Neural progenitor cell (in vitro differentiated cells): ENCODE measurements around the gene PDE9A. TPM values are rescaled to one million over a fixed set of nuclear protein-coding genes. Genes with fewer than 3 reads are reported as not detected.
A peak's percentile ranks its signal among the peaks of the same experiment; 100 is the strongest.

Experiments used
- DNase-seq: peaks from one replicate; pipeline ENCODE4 v3.0.0-alpha.2; 2016; ENCODE audit warnings: low spot score
- H2AFZ ChIP-seq: fragments of 200-600 bp; sonication (generic); replicated peaks from 2 replicates; pipeline ENCODE4 v1.6.1; 2016; ENCODE audit warnings: antibody characterized with exemption
- H3F3A ChIP-seq: fragments of 200-600 bp; sonication (generic); 2 replicates; pipeline ENCODE4 v1.6.1; 2016; ENCODE audit warnings: antibody characterized with exemption, low read depth
- H3K27ac ChIP-seq: fragments of 200-600 bp; sonication (generic); 2 replicates; pipeline ENCODE4 v1.5.1; 2016; ENCODE audit warnings: mild to moderate bottlenecking
- H3K27me3 ChIP-seq: fragments of 200-600 bp; sonication (generic); 2 replicates; pipeline ENCODE4 v1.6.1; 2016; ENCODE audit warnings: mild to moderate bottlenecking, moderate library complexity
- H3K36me3 ChIP-seq: fragments of 200-600 bp; sonication (generic); 2 replicates; pipeline ENCODE4 v1.5.1; 2016
- H3K4me1 ChIP-seq: fragments of 200-600 bp; sonication (generic); 2 replicates; pipeline ENCODE4 v1.6.1; 2016; ENCODE audit warnings: mixed run types
- H3K4me2 ChIP-seq: fragments of 200-600 bp; sonication (generic); 2 replicates; pipeline ENCODE4 v1.6.1; 2016
- H3K4me3 ChIP-seq: fragments of 200-600 bp; sonication (generic); 2 replicates; pipeline ENCODE4 v1.5.1; 2016
- H3K79me2 ChIP-seq: fragments of 200-600 bp; sonication (generic); 2 replicates; pipeline ENCODE4 v1.6.1; 2016; ENCODE audit warnings: low read depth
- H3K9ac ChIP-seq: fragments of 200-600 bp; sonication (generic); 2 replicates; pipeline ENCODE4 v1.6.1; 2016
- H3K9me3 ChIP-seq: fragments of 200-600 bp; sonication (generic); 2 replicates; pipeline ENCODE4 v1.5.1; 2016; ENCODE audit warnings: low read depth
- H4K20me1 ChIP-seq: fragments of 200-600 bp; sonication (generic); 2 replicates; pipeline ENCODE4 v1.6.1; 2016; ENCODE audit warnings: low read depth
- H3K27ac Mint-ChIP-seq: 3 replicates; pipeline ENCODE4 v1.8.0; 2021; ENCODE audit warnings: mixed read lengths
- H3K27me3 Mint-ChIP-seq: 2 replicates; pipeline ENCODE4 v1.8.0; 2022; ENCODE audit warnings: low read depth, mild to moderate bottlenecking, inconsistent platforms, moderate library complexity, mixed read lengths; ENCODE audit not compliant: insufficient read depth
- H3K36me3 Mint-ChIP-seq: 3 replicates; pipeline ENCODE4 v1.8.0; 2021; ENCODE audit warnings: mixed read lengths
- H3K4me1 Mint-ChIP-seq: 3 replicates; pipeline ENCODE4 v1.8.0; 2021; ENCODE audit warnings: mixed read lengths
- H3K4me3 Mint-ChIP-seq: 3 replicates; pipeline ENCODE4 v1.8.0; 2021; ENCODE audit warnings: mild to moderate bottlenecking, moderate library complexity, mixed read lengths
- H3K9me3 Mint-ChIP-seq: 3 replicates; pipeline ENCODE4 v1.8.0; 2020; ENCODE audit warnings: mixed read lengths
- CTCF ChIP-seq: fragments of 200-600 bp; sonication (generic); IDR thresholded peaks from 2 replicates; pipeline ENCODE4 v1.5.1; 2017; ENCODE audit warnings: antibody characterized with exemption, mild to moderate bottlenecking
- EZH2 ChIP-seq: fragments of 200-600 bp; sonication (generic); IDR thresholded peaks from 2 replicates; pipeline ENCODE4 v1.6.1; 2017; ENCODE audit warnings: antibody characterized with exemption, mild to moderate bottlenecking, moderate library complexity
- EZH2phosphoT487 ChIP-seq: fragments of 200-600 bp; sonication (generic); IDR thresholded peaks from 2 replicates; pipeline ENCODE4 v1.6.1; 2017; ENCODE audit warnings: antibody characterized with exemption
- total RNA-seq: library from RNA; depleted of rRNA; stranded (reverse); fragments of >200 nt; gene quantifications from 2 replicates; pipeline ENCODE4 v1.2.3, GENCODE V29; 2015; ENCODE audit warnings: low replicate concordance

PDE9A gene
- total RNA-seq, 1 donor from 2014 or later: 41.0 TPM

- H3F3A ChIP-seq: no peaks in the 10 kb centered on the region
- no peaks in the 10 kb centered on the region for H3K36me3 ChIP-seq
- no peaks in the 10 kb centered on the region for H3K9me3 ChIP-seq
- no peak overlapping the region for H3K9ac ChIP-seq
- DNase-seq: no peak
- H3K4me3 ChIP-seq: no peak overlapping the region
- H3K4me1 Mint-ChIP-seq: peaks cover 32% of the 10 kb centered on the region
- no peaks in the 10 kb centered on the region for H3K27me3 ChIP-seq
- H3K36me3 Mint-ChIP-seq: peaks cover 2% of the 10 kb centered on the region
- no peak overlapping the region for H3K4me3 Mint-ChIP-seq
- TF ChIP-seq CTCF (no peak), EZH2phosphoT487 (no peak), EZH2 (no peak)
- H3K27ac ChIP-seq: no peak overlapping the region
- no peaks in the 10 kb centered on the region for H3K79me2 ChIP-seq
- H3K4me1 ChIP-seq: peaks cover 21% of the 10 kb centered on the region
- H4K20me1 ChIP-seq: peaks cover 8% of the 10 kb centered on the region
- no peaks in the 10 kb centered on the region for H3K9me3 Mint-ChIP-seq
- no peak overlapping the region for H3K4me2 ChIP-seq
- no peak overlapping the region for H3K27ac Mint-ChIP-seq
- no peak overlapping the region for H2AFZ ChIP-seq
- H3K27me3 Mint-ChIP-seq: peaks cover 2% of the 10 kb centered on the region
Observed at GRCh38 chr21:42746240-42746592, 92.8 kb downstream of the PDE9A start.

DNA sequence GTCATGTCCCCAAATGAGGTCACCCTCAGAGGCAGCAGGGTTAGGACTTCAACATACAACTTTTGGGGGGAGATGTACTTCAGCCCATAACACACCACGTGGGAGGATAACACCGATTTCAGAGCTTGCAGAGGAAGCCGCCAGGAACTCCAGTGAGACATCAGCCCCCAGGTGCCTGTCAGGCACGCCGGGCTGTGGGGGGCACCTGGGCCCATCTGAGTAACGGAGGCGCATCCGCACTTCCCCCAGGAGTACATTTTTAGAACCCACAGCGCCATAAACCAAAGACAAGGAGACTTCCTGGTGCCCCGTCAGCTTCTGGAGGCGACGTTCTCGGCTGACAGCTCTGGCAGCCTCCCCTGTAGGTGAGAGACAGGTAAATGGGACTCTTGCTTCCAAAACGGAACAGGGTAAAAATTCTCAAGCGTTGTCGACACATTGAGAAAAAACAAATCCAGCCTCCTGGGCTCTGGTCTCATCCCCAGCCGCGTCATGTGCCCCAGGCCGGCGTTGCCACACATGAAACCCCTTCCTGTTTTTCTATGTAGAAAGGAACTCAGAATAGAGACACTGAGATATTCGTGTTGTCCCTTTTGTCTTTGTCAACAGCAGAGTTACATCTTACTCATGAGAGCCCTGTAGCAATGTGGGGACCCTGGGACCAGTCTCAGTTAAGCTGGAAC, 93.3 kb downstream of the PDE9A start:
- no peak overlapping the region for H3K4me3 Mint-ChIP-seq
- DNase-seq: no peak

DNA sequence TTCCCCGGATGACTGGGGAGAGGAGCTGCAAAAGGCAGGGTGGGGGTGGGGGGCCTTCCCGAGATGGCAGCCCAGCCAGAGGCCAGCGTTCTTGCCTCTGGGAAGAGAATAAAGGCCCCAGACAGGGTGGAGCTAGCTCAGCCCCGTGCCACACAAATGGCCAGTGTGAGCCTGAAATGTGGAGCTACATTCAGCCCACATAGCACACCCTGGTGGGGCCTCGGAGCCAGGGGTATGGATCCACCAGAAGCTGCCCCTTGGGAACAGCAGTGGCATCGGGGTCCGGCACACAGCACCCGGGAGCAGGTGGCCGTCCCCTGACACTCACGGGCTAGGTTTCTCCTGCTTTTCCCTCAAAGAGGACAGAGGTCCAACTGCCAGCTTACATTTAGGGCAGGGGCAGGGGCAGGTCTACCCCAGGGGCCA, 93.9 kb downstream of the PDE9A start:
- H3K9ac ChIP-seq: no peak overlapping the region
- H3K4me2 ChIP-seq: peak overlapping the region; percentile 27
- no peaks in the 10 kb centered on the region for H3K79me2 ChIP-seq
- H3K4me3 ChIP-seq: no peak overlapping the region
- Mint-ChIP-seq H3K27me3 (peaks cover 2% of the 10 kb centered on the region), H3K4me3 (no peak overlapping the region), H3K4me1 (peaks cover 30% of the 10 kb centered on the region), H3K27ac (peak overlapping the region; percentile 87), H3K36me3 (peaks cover 2% of the 10 kb centered on the region), H3K9me3 (no peaks in the 10 kb centered on the region)
- H3K27ac ChIP-seq: no peak overlapping the region
- no peak overlapping the region for H2AFZ ChIP-seq
- peaks cover 8% of the 10 kb centered on the region for H4K20me1 ChIP-seq
- peak; percentile 54 for DNase-seq
- no peaks in the 10 kb centered on the region for H3K9me3 ChIP-seq
- H3K36me3 ChIP-seq: no peaks in the 10 kb centered on the region
- H3K27me3 ChIP-seq: no peaks in the 10 kb centered on the region
- no peaks in the 10 kb centered on the region for H3F3A ChIP-seq
- no peak for TF ChIP-seq EZH2
- peak; percentile 10 for TF ChIP-seq CTCF
- no peak for TF ChIP-seq EZH2phosphoT487
- peaks cover 21% of the 10 kb centered on the region for H3K4me1 ChIP-seq

More for the DNA sequence above, 93.3 kb downstream of the PDE9A start:
- Mint-ChIP-seq H3K9me3 (no peaks in the 10 kb centered on the region), H3K27ac (peak overlapping the region; percentile 87), H3K4me1 (peaks cover 33% of the 10 kb centered on the region), H3K36me3 (peaks cover 2% of the 10 kb centered on the region), H3K27me3 (peaks cover 2% of the 10 kb centered on the region)
- no peak overlapping the region for H3K27ac ChIP-seq
- H3K9ac ChIP-seq: no peak overlapping the region
- no peaks in the 10 kb centered on the region for H3K79me2 ChIP-seq
- H3K4me3 ChIP-seq: no peak overlapping the region
- H3K27me3 ChIP-seq: no peaks in the 10 kb centered on the region
- no peak overlapping the region for H3K4me2 ChIP-seq
- H3K36me3 ChIP-seq: no peaks in the 10 kb centered on the region
- TF ChIP-seq EZH2: no peak
- TF ChIP-seq EZH2phosphoT487: no peak
- TF ChIP-seq CTCF: no peak
- H3K4me1 ChIP-seq: peaks cover 21% of the 10 kb centered on the region
- no peaks in the 10 kb centered on the region for H3K9me3 ChIP-seq
- peaks cover 8% of the 10 kb centered on the region for H4K20me1 ChIP-seq
- no peaks in the 10 kb centered on the region for H3F3A ChIP-seq
- no peak overlapping the region for H2AFZ ChIP-seq
